HG03095 (cell line): ENCODE measurements around the gene SEMA3F.
"Not testable (repeated sequence)": the region's sequence is repeated elsewhere in the genome, so short reads cannot be mapped to it uniquely, and the experiment has no call there.

ENCODE experiments used
- ATAC-seq: cut with Tn5 transposase; IDR thresholded peaks from one replicate; pipeline ENCODE4 v1.9.1; 2021; ENCODE audit warnings: moderate library complexity; ENCODE audit not compliant: unreplicated experiment

The SEMA3F gene

GRCh38 chr3:50227390-50228183 is 72.5 kb downstream of the SEMA3F start:
- peak; percentile 83 for ATAC-seq

- not testable (repeated sequence) for ATAC-seq
These were observed 73.2 kb downstream of the SEMA3F start for GRCh38 chr3:50228184-50228763.

- ATAC-seq = no peak
These were observed 74.4 kb downstream of the SEMA3F start for GRCh38 chr3:50229490-50229889.

GRCh38 chr3:50230104-50230793 is 75.1 kb downstream of the SEMA3F start:
- no peak for ATAC-seq

GRCh38 chr3:50230794-50231125 is 75.6 kb downstream of the SEMA3F start:
- ATAC-seq = no peak

- no peak for ATAC-seq
These were observed 76.5 kb downstream of the SEMA3F start for GRCh38 chr3:50231581-50231980.

GRCh38 chr3:50232303-50232702 is 77.2 kb downstream of the SEMA3F start:
- ATAC-seq = no peak

- no peak for ATAC-seq
These were observed 78.1 kb downstream of the SEMA3F start for GRCh38 chr3:50233176-50233575.

- ATAC-seq = peak; percentile 88
These were observed 80.8 kb downstream of the SEMA3F start, which contains the start of gene GNAI2 for GRCh38 chr3:50235716-50236483. GNAI2 (plus strand) TSS chr3:50236204; CDS start chr3:50236336, 132 bp downstream.

GRCh38 chr3:50236484-50237132 is 81.5 kb downstream of the SEMA3F start:
- ATAC-seq = no peak

- ATAC-seq = no peak
These were observed 82.1 kb downstream of the SEMA3F start for GRCh38 chr3:50237133-50237651.

GRCh38 chr3:50237754-50238548 is 82.8 kb downstream of the SEMA3F start:
- peak; percentile 23 for ATAC-seq

GRCh38 chr3:50238549-50239026 is 83.5 kb downstream of the SEMA3F start:
- no peak for ATAC-seq
